Mesenchymal stem cell (in vitro differentiated cells and primary cell): ENCODE measurements around the gene GLI2.
A peak's percentile ranks its signal among the peaks of the same experiment; 100 is the strongest.

Experiments
- DNase-seq: peaks from one replicate; pipeline ENCODE4 v3.0.0-alpha.2; 2013
- H2AFZ ChIP-seq: one replicate; pipeline ENCODE4 v1.6.1; 2013; ENCODE audit warnings: low read depth, mild to moderate bottlenecking, control low read depth, inconsistent platforms, low read length, moderate library complexity
- H2AK5ac ChIP-seq: 2 replicates; pipeline ENCODE4 v1.6.1; 2013; ENCODE audit warnings: low read length, moderate library complexity, mild to moderate bottlenecking, inconsistent platforms; ENCODE audit not compliant: severe bottlenecking
- H2BK120ac ChIP-seq: one replicate; pipeline ENCODE4 v1.6.1; 2013; ENCODE audit warnings: low read depth, mild to moderate bottlenecking, inconsistent platforms, low read length, moderate library complexity
- H2BK12ac ChIP-seq, 2 experiments: one replicate each; pipeline ENCODE4 v1.6.1; 2013; ENCODE audit warnings: inconsistent platforms in 2 of 2, low read length in 2 of 2, mild to moderate bottlenecking in 2 of 2, moderate library complexity in 2 of 2, control low read depth in 1 of 2
- H2BK15ac ChIP-seq: one replicate; pipeline ENCODE4 v1.6.1; 2013; ENCODE audit warnings: mild to moderate bottlenecking, low read depth, inconsistent platforms; ENCODE audit not compliant: poor library complexity, severe bottlenecking
- H2BK5ac ChIP-seq: 2 replicates; pipeline ENCODE4 v1.6.1; 2013; ENCODE audit warnings: low read depth, mild to moderate bottlenecking, low read length, control low read depth, inconsistent platforms; ENCODE audit not compliant: poor library complexity, severe bottlenecking
- H3K14ac ChIP-seq, 2 experiments: one replicate each; pipeline ENCODE4 v1.6.1; 2013; ENCODE audit warnings: inconsistent platforms in 2 of 2, low read length in 2 of 2, control low read depth in 1 of 2, mild to moderate bottlenecking in 1 of 2, moderate library complexity in 1 of 2
- H3K18ac ChIP-seq, 2 experiments: one replicate each; pipeline ENCODE4 v1.6.1; 2013; ENCODE audit warnings: inconsistent platforms in 2 of 2, low read length in 2 of 2, control low read depth in 1 of 2, low read depth in 1 of 2, mild to moderate bottlenecking in 1 of 2
- H3K23ac ChIP-seq, 2 experiments: one replicate each; pipeline ENCODE4 v1.6.1; 2013; ENCODE audit warnings: inconsistent platforms in 2 of 2, low read length in 2 of 2, mild to moderate bottlenecking in 2 of 2, moderate library complexity in 2 of 2, control low read depth in 1 of 2
- H3K27ac ChIP-seq: 2 replicates; pipeline ENCODE4 v1.5.1; 2013; ENCODE audit warnings: mild to moderate bottlenecking, moderate library complexity, low read length, control low read depth, inconsistent platforms; ENCODE audit not compliant: poor library complexity, severe bottlenecking
- H3K27me3 ChIP-seq, 2 experiments: 2 replicates each; pipeline versions ENCODE4 v1.6.1 to v1.7.0; 2013; ENCODE audit warnings: low read length in 2 of 2, mild to moderate bottlenecking in 2 of 2, moderate library complexity in 2 of 2, control low read depth in 1 of 2, inconsistent platforms in 1 of 2; ENCODE audit not compliant: control insufficient read depth in 1 of 2, insufficient read depth in 1 of 2
- H3K36me3 ChIP-seq, 2 experiments: 2 replicates each; pipeline versions ENCODE4 v1.6.1 to v1.7.0; 2013; ENCODE audit warnings: low read length in 2 of 2, control low read depth in 1 of 2, inconsistent platforms in 1 of 2, low read depth in 1 of 2, mild to moderate bottlenecking in 1 of 2; ENCODE audit not compliant: insufficient read depth in 2 of 2, control insufficient read depth in 1 of 2
- H3K4ac ChIP-seq, 2 experiments: one replicate each; pipeline ENCODE4 v1.6.1; 2013; ENCODE audit warnings: inconsistent platforms in 2 of 2, low read length in 2 of 2, mild to moderate bottlenecking in 2 of 2, moderate library complexity in 2 of 2, control low read depth in 1 of 2, low read depth in 1 of 2
- H3K4me1 ChIP-seq: 2 replicates; pipeline ENCODE4 v1.6.1; 2013; ENCODE audit warnings: low read depth, low read length, control low read depth; ENCODE audit not compliant: control insufficient read depth, insufficient read depth
- H3K4me2 ChIP-seq: 2 replicates; pipeline ENCODE4 v1.6.1; 2013; ENCODE audit warnings: low read length, mild to moderate bottlenecking, inconsistent platforms; ENCODE audit not compliant: poor library complexity, severe bottlenecking
- H3K4me3 ChIP-seq, 2 experiments: 2 replicates each; pipeline versions ENCODE4 v1.5.1 to v1.7.0; 2013; ENCODE audit warnings: low read length in 2 of 2, mild to moderate bottlenecking in 2 of 2, control low read depth in 1 of 2, low read depth in 1 of 2; ENCODE audit not compliant: insufficient read depth in 1 of 2
- H3K79me1 ChIP-seq: replicated peaks from 2 replicates; pipeline ENCODE4 v1.6.1; 2013; ENCODE audit warnings: mild to moderate bottlenecking, control low read depth, low read length, inconsistent platforms; ENCODE audit not compliant: poor library complexity, severe bottlenecking
- H3K9ac ChIP-seq: 2 replicates; pipeline ENCODE4 v1.7.0; 2013; ENCODE audit warnings: mild to moderate bottlenecking, low read length, moderate library complexity
- H3K9me3 ChIP-seq: 2 replicates; pipeline ENCODE4 v1.7.0; 2013; ENCODE audit warnings: mild to moderate bottlenecking, low read length; ENCODE audit not compliant: control insufficient read depth
- H4K8ac ChIP-seq: one replicate; pipeline ENCODE4 v1.6.1; 2013; ENCODE audit warnings: inconsistent platforms, mild to moderate bottlenecking, low read length, moderate library complexity
- H4K91ac ChIP-seq: one replicate; pipeline ENCODE4 v1.6.1; 2013; ENCODE audit warnings: mild to moderate bottlenecking, low read length, inconsistent platforms
- WGBS: methylation state at CpG from one replicate; pipeline ENCODE4 v1.1.7; 2013; ENCODE audit warnings: mixed read lengths; 5-methylcytosine and 5-hydroxymethylcytosine counted together

The GLI2 gene

DNA sequence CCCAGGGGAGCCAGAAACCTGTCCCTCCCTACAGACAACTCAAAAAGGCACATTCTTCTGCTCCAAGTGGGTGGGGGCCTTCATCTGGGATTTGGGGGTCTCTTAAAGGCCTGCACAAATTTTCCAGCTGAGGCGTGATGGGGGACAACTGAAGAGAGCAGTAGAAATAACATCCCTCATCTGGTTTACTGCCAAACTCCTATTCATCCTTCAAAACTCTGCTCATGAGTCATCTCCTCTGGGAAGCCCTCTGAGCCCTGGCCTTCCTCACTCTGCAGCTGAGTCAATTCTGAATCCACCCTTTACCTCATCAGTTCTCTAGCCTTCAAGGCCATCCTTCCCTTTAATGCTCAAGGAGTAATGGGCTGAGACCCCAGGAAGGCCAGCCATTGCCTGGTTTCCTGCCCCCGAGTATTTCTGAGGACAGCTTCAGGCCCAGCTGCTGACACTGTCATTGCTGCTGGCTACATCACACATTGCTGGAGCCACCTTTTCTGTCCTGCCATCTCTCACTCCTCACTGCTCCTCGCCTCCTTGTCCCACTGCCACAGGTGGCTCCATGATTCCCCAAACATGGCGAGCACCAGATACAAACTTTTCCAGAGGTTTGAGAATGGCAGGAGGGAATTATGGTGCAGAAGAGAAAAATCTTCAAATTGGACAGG, 32.2 kb upstream of the GLI2 start:
- Histone ChIP-seq H3K18ac (peak overlapping the region; percentile 71 to 89), H2BK15ac (peak overlapping the region; percentile 26), H2BK12ac (peak overlapping the region; percentile 96), H2AFZ (no peak overlapping the region), H3K27me3 (no peaks in the 10 kb centered on the region), H3K9me3 (no peaks in the 10 kb centered on the region), H3K4ac (peak overlapping the region; percentile 30 to 42), H3K4me2 (no peak overlapping the region), H4K91ac (peak overlapping the region; percentile 79), H3K4me1 (peaks cover 15% of the 10 kb centered on the region), H2AK5ac (peak overlapping the region; percentile 84), H3K14ac (peak overlapping the region in 1 of 2 experiments; percentile 45), H2BK120ac (peak overlapping the region; percentile 36), H3K23ac (no peak overlapping the region), H3K36me3 (peaks cover 0 to 3% of the 10 kb centered on the region in 2 experiments), H2BK5ac (no peak overlapping the region), H4K8ac (peak overlapping the region; percentile 46), H3K4me3 (no peak overlapping the region), H3K27ac (peak overlapping the region; percentile 53), H3K79me1 (no peaks in the 10 kb centered on the region), H3K9ac (no peak overlapping the region)
- peak; percentile 97 for DNase-seq
- WGBS = 0% methylated on average over 2 of the region's 4 CpGs

DNA sequence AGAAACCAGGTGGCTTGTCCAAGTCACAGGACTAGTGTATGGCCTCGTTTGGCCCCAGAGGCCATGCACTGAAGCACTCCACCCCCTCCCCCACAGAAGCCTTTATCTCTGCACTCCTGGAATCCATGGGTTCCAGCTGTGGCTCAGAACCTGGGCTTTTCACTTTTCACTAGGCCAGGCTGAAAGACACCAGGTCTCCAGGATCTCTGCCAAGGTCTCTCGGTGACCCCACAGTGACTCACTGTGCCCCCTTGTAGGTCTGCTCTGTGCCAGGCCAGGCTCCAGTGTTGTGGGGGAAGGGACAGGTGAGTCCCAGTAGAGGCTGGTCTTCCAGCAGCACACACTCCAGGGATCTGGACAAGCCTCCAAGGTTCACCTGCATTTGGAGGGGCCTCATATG, 31.0 kb upstream of the GLI2 start:
- Histone ChIP-seq H3K4me1 (peaks cover 12% of the 10 kb centered on the region), H3K4me2 (no peak overlapping the region), H3K4me3 (no peak overlapping the region), H3K9ac (no peak overlapping the region), H3K9me3 (no peaks in the 10 kb centered on the region), H3K27ac (no peak overlapping the region), H3K14ac (no peak overlapping the region), H4K8ac (no peak overlapping the region), H2AK5ac (peak overlapping the region; percentile 73), H3K18ac (peak overlapping the region; percentile 13 to 65), H2BK5ac (no peak overlapping the region), H3K79me1 (no peaks in the 10 kb centered on the region), H3K36me3 (no peaks in the 10 kb centered on the region), H4K91ac (peak overlapping the region; percentile 77), H2BK120ac (peak overlapping the region; percentile 29), H3K4ac (peak overlapping the region; percentile 29 to 42), H3K23ac (no peak overlapping the region), H2AFZ (no peak overlapping the region), H2BK15ac (no peak overlapping the region), H2BK12ac (peak overlapping the region; percentile 70 to 94), H3K27me3 (no peaks in the 10 kb centered on the region)
- 66% methylated on average over 2 of the region's 2 CpGs for WGBS
- no peak for DNase-seq

DNA sequence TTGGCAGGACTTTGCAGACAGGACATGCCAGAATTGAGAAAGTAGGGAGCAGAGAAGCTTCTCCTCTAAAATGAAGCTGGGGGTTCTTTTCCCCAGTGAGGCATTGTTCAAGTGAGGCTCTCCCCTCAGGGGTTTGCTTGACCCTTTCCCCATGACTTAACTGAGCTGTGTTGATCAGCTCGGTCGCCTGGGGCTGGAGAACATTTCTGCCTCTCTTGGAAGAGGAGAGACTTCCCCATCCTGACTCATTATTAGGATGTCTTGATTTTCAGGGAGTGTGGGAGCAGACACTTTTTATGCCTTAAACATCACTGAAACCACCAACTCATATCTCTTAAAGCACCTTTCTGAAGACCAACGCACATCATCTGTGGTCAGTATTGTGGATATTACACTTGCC, 27.9 kb upstream of the GLI2 start:
- Histone ChIP-seq H3K14ac (no peak overlapping the region), H3K4me2 (no peak overlapping the region), H2BK5ac (no peak overlapping the region), H2BK120ac (no peak overlapping the region), H3K79me1 (no peaks in the 10 kb centered on the region), H3K27ac (no peak overlapping the region), H2AFZ (no peak overlapping the region), H3K36me3 (no peaks in the 10 kb centered on the region), H4K8ac (no peak overlapping the region), H2BK15ac (no peak overlapping the region), H2BK12ac (no peak overlapping the region), H3K4me1 (peaks cover 11% of the 10 kb centered on the region), H3K4ac (no peak overlapping the region), H3K9ac (no peak overlapping the region), H4K91ac (no peak overlapping the region), H2AK5ac (no peak overlapping the region), H3K27me3 (no peaks in the 10 kb centered on the region), H3K9me3 (no peaks in the 10 kb centered on the region), H3K23ac (no peak overlapping the region), H3K4me3 (no peak overlapping the region), H3K18ac (no peak overlapping the region)
- WGBS = 84% methylated on average over 3 of the region's 3 CpGs
- DNase-seq = no peak

DNA sequence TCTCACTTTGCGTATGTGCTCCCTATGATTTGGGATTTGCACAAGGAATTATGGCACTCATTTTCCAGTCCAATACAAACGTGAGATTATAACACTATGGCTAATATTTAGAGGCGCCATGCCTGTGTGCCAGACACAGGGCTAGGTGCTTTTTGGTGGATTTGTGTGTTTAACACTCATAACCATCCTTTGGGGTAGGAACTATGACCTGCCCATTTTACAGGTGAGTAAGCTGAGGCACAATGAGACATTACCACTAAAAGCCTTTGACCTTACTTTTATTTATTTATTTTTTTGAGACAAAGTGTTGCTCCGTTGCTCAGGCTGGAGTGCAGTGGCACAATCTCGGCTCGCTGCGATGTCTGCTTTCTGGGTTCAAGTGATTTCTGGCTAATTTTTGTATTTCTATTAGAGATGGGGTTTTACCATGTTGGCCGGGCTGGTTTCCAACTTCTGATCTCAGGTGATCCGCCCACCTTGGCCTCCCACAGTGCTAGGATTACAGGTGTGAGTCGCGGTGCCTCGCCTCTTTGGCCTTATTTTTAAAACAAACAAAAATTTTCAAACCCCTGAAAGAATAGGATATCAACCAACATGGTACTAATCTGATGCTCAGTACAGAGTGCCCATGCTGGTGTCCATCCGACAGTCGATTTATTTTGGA, 26.6 kb upstream of the GLI2 start:
- H3K27me3 ChIP-seq = no peaks in the 10 kb centered on the region
- H2BK5ac ChIP-seq = no peak overlapping the region
- H4K91ac ChIP-seq = no peak overlapping the region
- no peak overlapping the region for H4K8ac ChIP-seq
- H3K18ac ChIP-seq = no peak overlapping the region
- no peak overlapping the region for H2AK5ac ChIP-seq
- H3K14ac ChIP-seq = no peak overlapping the region
- no peak overlapping the region for H2AFZ ChIP-seq
- peaks cover 4% of the 10 kb centered on the region for H3K4me1 ChIP-seq
- no peaks in the 10 kb centered on the region for H3K79me1 ChIP-seq
- no peak for DNase-seq
- WGBS = 77% methylated on average over 14 of the region's 14 CpGs
- H3K27ac ChIP-seq = no peak overlapping the region
- no peak overlapping the region for H3K23ac ChIP-seq
- H3K9me3 ChIP-seq = no peaks in the 10 kb centered on the region
- no peak overlapping the region for H2BK15ac ChIP-seq
- H2BK12ac ChIP-seq = no peak overlapping the region
- no peak overlapping the region for H3K9ac ChIP-seq
- H3K36me3 ChIP-seq = no peaks in the 10 kb centered on the region
- no peak overlapping the region for H3K4me3 ChIP-seq
- no peak overlapping the region for H3K4me2 ChIP-seq
- H3K4ac ChIP-seq = no peak overlapping the region
- H2BK120ac ChIP-seq = no peak overlapping the region
